ENCODE results near the gene CDH6.

The CDH6 gene

GRCh38 chr5:31250201-31250600 lies 56.7 kb downstream of the CDH6 start:
- DNase-seq (ENCODE audit: low read depth): no peak
- TF ChIP-seq MAX (IDR thresholded peaks at IDR 0.05; ENCODE audit: low read depth, low read length) (no peak), CTCF (IDR thresholded peaks at IDR 0.05; ENCODE audit: low read depth, low read length) (no peak), MYC (IDR thresholded peaks at IDR 0.05; ENCODE audit: low read depth, low read length) (no peak), POLR2A (IDR thresholded peaks at IDR 0.05; ENCODE audit: extremely low read depth, insufficient read length) (no peak)
- H3K4me3 ChIP-seq (ENCODE audit: low read depth, low read length): no peak overlapping the region

DNA sequence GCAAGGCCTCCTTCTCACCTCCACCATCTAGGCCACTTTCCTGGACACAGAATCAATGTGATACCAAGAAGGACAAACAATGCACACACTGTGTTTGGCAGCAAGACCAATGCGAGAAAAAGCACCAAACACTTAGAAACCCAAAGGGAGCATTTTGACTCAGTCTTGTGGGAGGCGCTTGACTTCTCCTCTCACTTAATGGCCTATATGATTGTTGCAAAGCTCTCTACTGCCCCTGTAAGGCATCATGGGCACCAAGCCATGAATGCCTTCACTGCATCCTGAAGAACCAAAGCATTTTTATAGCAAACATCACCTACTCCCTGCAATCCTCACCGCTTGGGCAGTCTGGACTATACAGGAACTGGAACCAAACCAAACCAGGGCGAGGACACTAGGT lies 57.5 kb downstream of the CDH6 start:
- TF ChIP-seq MAX (IDR thresholded peaks at IDR 0.05; ENCODE audit: low read depth, low read length): no peak
- no peak for TF ChIP-seq POLR2A (IDR thresholded peaks at IDR 0.05; ENCODE audit: extremely low read depth, insufficient read length)
- TF ChIP-seq MYC (IDR thresholded peaks at IDR 0.05; ENCODE audit: low read depth, low read length): no peak
- TF ChIP-seq CTCF (IDR thresholded peaks at IDR 0.05; ENCODE audit: low read depth, low read length): peak; percentile 8
- DNase-seq (ENCODE audit: low read depth): peak; percentile 9

GRCh38 chr5:31255041-31255440 lies 61.6 kb downstream of the CDH6 start:
- no peak for TF ChIP-seq CTCF (IDR thresholded peaks at IDR 0.05; ENCODE audit: low read depth, low read length)
- TF ChIP-seq POLR2A (IDR thresholded peaks at IDR 0.05; ENCODE audit: extremely low read depth, insufficient read length): no peak
- no peak for TF ChIP-seq MYC (IDR thresholded peaks at IDR 0.05; ENCODE audit: low read depth, low read length)
- no peak for TF ChIP-seq MAX (IDR thresholded peaks at IDR 0.05; ENCODE audit: low read depth, low read length)
- no peak overlapping the region for H3K4me3 ChIP-seq (ENCODE audit: low read depth, low read length)
- no peak for DNase-seq (ENCODE audit: low read depth)

More for the DNA sequence above, 57.5 kb downstream of the CDH6 start:
- no peak overlapping the region for H3K4me3 ChIP-seq (ENCODE audit: low read depth, low read length)

- no peak for TF ChIP-seq MAX (IDR thresholded peaks at IDR 0.05; ENCODE audit: low read depth, low read length)
- no peak for TF ChIP-seq MYC (IDR thresholded peaks at IDR 0.05; ENCODE audit: low read depth, low read length)
- TF ChIP-seq CTCF (IDR thresholded peaks at IDR 0.05; ENCODE audit: low read depth, low read length): no peak
- TF ChIP-seq POLR2A (IDR thresholded peaks at IDR 0.05; ENCODE audit: extremely low read depth, insufficient read length): no peak
- DNase-seq (ENCODE audit: low read depth): no peak
- H3K4me3 ChIP-seq (ENCODE audit: low read depth, low read length): no peak overlapping the region
Observed at GRCh38 chr5:31268256-31268655, 74.8 kb downstream of the CDH6 start.

GRCh38 chr5:31268686-31269085 lies 75.2 kb downstream of the CDH6 start:
- no peak for DNase-seq (ENCODE audit: low read depth)
- H3K4me3 ChIP-seq (ENCODE audit: low read depth, low read length): no peak overlapping the region
- no peak for TF ChIP-seq MYC (IDR thresholded peaks at IDR 0.05; ENCODE audit: low read depth, low read length)
- TF ChIP-seq POLR2A (IDR thresholded peaks at IDR 0.05; ENCODE audit: extremely low read depth, insufficient read length): no peak

GRCh38 chr5:31269259-31269658 lies 75.8 kb downstream of the CDH6 start:
- no peak for DNase-seq (ENCODE audit: low read depth)
- no peak overlapping the region for H3K4me3 ChIP-seq (ENCODE audit: low read depth, low read length)
- TF ChIP-seq MAX (IDR thresholded peaks at IDR 0.05; ENCODE audit: low read depth, low read length): no peak
- TF ChIP-seq POLR2A (IDR thresholded peaks at IDR 0.05; ENCODE audit: extremely low read depth, insufficient read length): no peak
- TF ChIP-seq CTCF (IDR thresholded peaks at IDR 0.05; ENCODE audit: low read depth, low read length): no peak
- TF ChIP-seq MYC (IDR thresholded peaks at IDR 0.05; ENCODE audit: low read depth, low read length): no peak

Data from NB4 (cell line).